OCI-LY7 (cell line): ENCODE measurements around the gene SHROOM3. TPM values are rescaled to one million over a fixed set of nuclear protein-coding genes. Genes with fewer than 3 reads are reported as not detected.

Source experiments
- BruUV-seq: library from RNA; stranded (reverse); fragments of 400-500 nt; replicated peaks from 2 replicates; lab custom pipeline; 2021; lab: Mats Ljungman, UMichigan
- CTCF ChIA-PET: fragments of 300-600 bp; sonication (Branson Sonifier 250); formaldehyde crosslinking; loops from one replicate; lab custom pipeline; 2022; ENCODE audit warnings: antibody characterized with exemption; ENCODE audit not compliant: unreplicated experiment; lab: Charles Lee
- POLR2A ChIA-PET: fragments of 300-600 bp; sonication (Branson Sonifier 250); formaldehyde crosslinking; loops from one replicate; lab custom pipeline; 2022; ENCODE audit warnings: antibody characterized with exemption; lab: Charles Lee
- DNase-seq: peaks from one replicate; pipeline ENCODE4 v3.0.0-alpha.2; 2015; ENCODE audit warnings: low spot score
- H2AFZ ChIP-seq: fragments of 200-600 bp; sonication (generic), shearing (Covaris generic); 2 replicates; pipeline ENCODE4 v1.6.1; 2014; ENCODE audit warnings: mild to moderate bottlenecking, antibody characterized with exemption, low read length, moderate library complexity
- H3K27ac ChIP-seq: fragments of 200-600 bp; sonication (generic); 2 replicates; pipeline ENCODE4 v1.5.1; 2014; ENCODE audit warnings: mixed run types, low read depth, mild to moderate bottlenecking, moderate library complexity, low read length, inconsistent platforms; ENCODE audit not compliant: poor library complexity, severe bottlenecking
- H3K36me3 ChIP-seq: fragments of 200-600 bp; sonication (generic); 2 replicates; pipeline ENCODE4 v1.6.1; 2014; ENCODE audit warnings: mild to moderate bottlenecking, antibody characterized with exemption, low read length, moderate library complexity, mixed read lengths; ENCODE audit not compliant: insufficient read depth
- H3K4me1 ChIP-seq: fragments of 200-600 bp; sonication (generic); 2 replicates; pipeline ENCODE4 v1.5.1; 2014; ENCODE audit warnings: mild to moderate bottlenecking, low read length; ENCODE audit not compliant: insufficient read depth, poor library complexity, severe bottlenecking
- H3K4me2 ChIP-seq: fragments of 200-600 bp; sonication (generic); 2 replicates; pipeline ENCODE4 v1.6.1; 2014; ENCODE audit warnings: mild to moderate bottlenecking, low read length
- H3K4me3 ChIP-seq: fragments of 200-600 bp; sonication (generic); 2 replicates; pipeline ENCODE4 v1.5.1; 2014; ENCODE audit warnings: mild to moderate bottlenecking, low read depth, low read length; ENCODE audit not compliant: poor library complexity, severe bottlenecking
- H3K79me2 ChIP-seq: fragments of 200-600 bp; sonication (generic); 2 replicates; pipeline ENCODE4 v1.6.1; 2016; ENCODE audit warnings: low read depth, mild to moderate bottlenecking, low read length, moderate library complexity, mixed read lengths; ENCODE audit not compliant: insufficient read depth
- H3K9me2 ChIP-seq: fragments of 200-600 bp; sonication (generic); 2 replicates; pipeline ENCODE4 v1.6.1; 2016; ENCODE audit warnings: mild to moderate bottlenecking, low read length, mixed read lengths; ENCODE audit not compliant: insufficient read depth
- H3K9me3 ChIP-seq: fragments of 200-600 bp; sonication (generic); 2 replicates; pipeline ENCODE4 v1.6.1; 2014; ENCODE audit warnings: mild to moderate bottlenecking, mixed run types, low read length, mixed read lengths
- H4K20me1 ChIP-seq: fragments of 200-600 bp; sonication (generic); 2 replicates; pipeline ENCODE4 v1.6.1; 2014; ENCODE audit warnings: mild to moderate bottlenecking, antibody characterized with exemption, low read length, moderate library complexity, mixed read lengths; ENCODE audit not compliant: insufficient read depth
- CTCF ChIP-seq: fragments of 200-600 bp; sonication (generic); conservative IDR thresholded peaks from 2 replicates; pipeline ENCODE4 v1.5.1; 2014; ENCODE audit warnings: mild to moderate bottlenecking, antibody characterized with exemption, low read length, moderate library complexity, mixed read lengths
- EZH2phosphoT487 ChIP-seq: fragments of 200-600 bp; sonication (generic); IDR thresholded peaks from 2 replicates; pipeline ENCODE4 v1.6.1; 2018; ENCODE audit warnings: low read depth, borderline replicate concordance, mild to moderate bottlenecking, mixed run types, antibody characterized with exemption, low read length, moderate library complexity, mixed read lengths
- intact Hi-C: fragments of 100-400 bp; cut with micrococcal nuclease; formaldehyde crosslinking; loops from one replicate; pipeline ENCODE4 v1.10.0; 2022; ENCODE audit not compliant: unreplicated experiment
- total RNA-seq, 2 experiments: library from RNA; depleted of rRNA in 1 of 2; stranded (reverse); fragments of >200 nt in 1 of 2; shearing (Covaris generic) in 1 of 2; gene quantifications; 2 replicates each; pipeline ENCODE4 v1.2.3, GENCODE V29; 2014 to 2022

Gene SHROOM3
- total RNA-seq, 2 experiments from 2014 or later, result not detected

- H3K4me3 ChIP-seq, result no peak overlapping the region
- TF ChIP-seq EZH2phosphoT487 (no peak), CTCF (no peak)
- no peaks in the 10 kb centered on the region for H3K79me2 ChIP-seq
- no peaks in the 10 kb centered on the region for H3K36me3 ChIP-seq
- H3K4me1 ChIP-seq, result no peaks in the 10 kb centered on the region
- H3K9me3 ChIP-seq, result no peaks in the 10 kb centered on the region
- no peaks in the 10 kb centered on the region for H4K20me1 ChIP-seq
- ChIA-PET CTCF (no interaction called here), POLR2A (interaction anchor here (1.2 kb wide), 1 partner anchor 223 kb away, joined by 3 read pairs; no protein-coding TSS in a partner anchor)
- H2AFZ ChIP-seq, result no peak overlapping the region
- H3K27ac ChIP-seq, result no peak overlapping the region
- no peak for DNase-seq
- H3K4me2 ChIP-seq, result no peak overlapping the region
- BruUV-seq, result no TSS peak
- intact Hi-C loops, result loop anchor here (10.0 kb wide), 1 partner anchor 560 kb away; no protein-coding TSS in a partner anchor
- no peaks in the 10 kb centered on the region for H3K9me2 ChIP-seq
Observed at GRCh38 chr4:76744241-76744921, 309.4 kb downstream of the SHROOM3 start.

- intact Hi-C loops, result loop anchor here (5.0 to 10.0 kb wide), 2 partner anchors 313 to 560 kb away; no protein-coding TSS in a partner anchor
- no TSS peak for BruUV-seq
Observed at GRCh38 chr4:76745240-76745639, 310.2 kb downstream of the SHROOM3 start.

More at GRCh38 chr4:76745240-76745639, 310.2 kb downstream of the SHROOM3 start:
- Histone ChIP-seq H4K20me1 (no peaks in the 10 kb centered on the region), H3K4me2 (no peak overlapping the region), H3K4me1 (no peaks in the 10 kb centered on the region), H3K9me2 (no peaks in the 10 kb centered on the region), H2AFZ (no peak overlapping the region), H3K36me3 (no peaks in the 10 kb centered on the region), H3K9me3 (no peaks in the 10 kb centered on the region), H3K27ac (no peak overlapping the region), H3K79me2 (no peaks in the 10 kb centered on the region), H3K4me3 (no peak overlapping the region)
- ChIA-PET CTCF (no interaction called here), POLR2A (interaction anchor here (0.6 kb wide), 1 partner anchor 1659 kb away, joined by 3 read pairs; no protein-coding TSS in a partner anchor)
- TF ChIP-seq EZH2phosphoT487, result no peak
- TF ChIP-seq CTCF, result no peak
- DNase-seq, result no peak
